PC-3 (cell line): ENCODE results near the gene PAMR1. TPM values are rescaled to one million over a fixed set of nuclear protein-coding genes. Genes with fewer than 3 reads are reported as not detected.
A peak's percentile ranks its signal among the peaks of the same experiment; 100 is the strongest.
"Not testable (repeated sequence)": the region's sequence is repeated elsewhere in the genome, so short reads cannot be mapped to it uniquely, and the experiment has no call there.

Experiments used
- ATAC-seq: fragments of 200-7000 bp; cut with Tn5 transposase; 2 replicates; pipeline ENCODE4 v1.9.1; 2020; ENCODE audit warnings: mild to moderate bottlenecking, moderate library complexity
- BruUV-seq: library from RNA; stranded (reverse); fragments of 400-500 nt; replicated peaks from 2 replicates; lab custom pipeline; 2021; lab: Mats Ljungman, UMichigan
- CTCF ChIA-PET: fragments of 300-600 bp; sonication (Branson Sonifier 250); formaldehyde crosslinking; loops from one replicate; lab custom pipeline; 2022; ENCODE audit warnings: antibody characterized with exemption; lab: Charles Lee
- POLR2A ChIA-PET: fragments of 300-600 bp; sonication (Branson Sonifier 250); formaldehyde crosslinking; loops from one replicate; lab custom pipeline; 2022; ENCODE audit warnings: antibody characterized with exemption; ENCODE audit not compliant: unreplicated experiment; lab: Charles Lee
- DNase-seq: peaks from one replicate; pipeline ENCODE4 v3.0.0-alpha.2; 2015
- H2AFZ ChIP-seq: fragments of 300-600 bp; sonication (generic); 2 replicates; pipeline ENCODE4 v1.6.0; 2016; ENCODE audit warnings: antibody characterized with exemption, low read length
- H3F3A ChIP-seq: fragments of 300-600 bp; sonication (generic); one replicate; pipeline ENCODE4 v1.6.0; 2017; ENCODE audit warnings: antibody characterized with exemption, low read length, control low read depth, mild to moderate bottlenecking; ENCODE audit not compliant: unreplicated experiment
- H3K27ac ChIP-seq: fragments of 300-600 bp; sonication (generic); 2 replicates; pipeline ENCODE4 v1.5.1; 2016; ENCODE audit warnings: mild to moderate bottlenecking, low read length
- H3K27me3 ChIP-seq: fragments of 300-600 bp; sonication (generic); 2 replicates; pipeline ENCODE4 v1.6.1; 2016; ENCODE audit warnings: low read length, mixed read lengths
- H3K36me3 ChIP-seq: fragments of 300-600 bp; sonication (generic); 2 replicates; pipeline ENCODE4 v1.6.1; 2016; ENCODE audit warnings: low read depth, mixed run types, low read length, mixed read lengths
- H3K4me1 ChIP-seq: fragments of 300-600 bp; sonication (generic); 2 replicates; pipeline ENCODE4 v1.5.1; 2016; ENCODE audit warnings: low read length; ENCODE audit not compliant: insufficient read depth
- H3K4me2 ChIP-seq: fragments of 300-600 bp; sonication (generic); 2 replicates; pipeline ENCODE4 v1.6.0; 2016; ENCODE audit warnings: low read length
- H3K4me3 ChIP-seq: fragments of 300-600 bp; sonication (generic); 2 replicates; pipeline ENCODE4 v1.5.1; 2016; ENCODE audit warnings: mild to moderate bottlenecking, low read length, mixed read lengths
- H3K79me2 ChIP-seq: fragments of 300-600 bp; sonication (generic); 2 replicates; pipeline ENCODE4 v1.6.1; 2017; ENCODE audit warnings: low read length, mixed read lengths
- H3K9ac ChIP-seq: fragments of 300-600 bp; sonication (generic); 2 replicates; pipeline ENCODE4 v1.6.0; 2016; ENCODE audit warnings: mild to moderate bottlenecking, low read length
- H3K9me2 ChIP-seq: fragments of 300-600 bp; sonication (generic); replicated peaks from 2 replicates; pipeline ENCODE4 v1.6.1; 2016; ENCODE audit warnings: mixed run types, low read length, mixed read lengths
- H3K9me3 ChIP-seq: fragments of 300-600 bp; sonication (generic); 2 replicates; pipeline ENCODE4 v1.6.1; 2016; ENCODE audit warnings: low read length, mixed read lengths
- H4K20me1 ChIP-seq: fragments of 300-600 bp; sonication (generic); 2 replicates; pipeline ENCODE4 v1.6.1; 2016; ENCODE audit warnings: low read length, mixed read lengths
- EZH2 ChIP-seq: fragments of 300-600 bp; sonication (generic); IDR thresholded peaks from one replicate; pipeline ENCODE4 v1.6.1; 2017; ENCODE audit warnings: antibody characterized with exemption, mild to moderate bottlenecking, low read length; ENCODE audit not compliant: unreplicated experiment
- EZH2phosphoT487 ChIP-seq: fragments of 300-600 bp; sonication (generic); IDR thresholded peaks from 2 replicates; pipeline ENCODE4 v1.6.1; 2018; ENCODE audit warnings: mild to moderate bottlenecking, antibody characterized with exemption, low read length, borderline replicate concordance
- intact Hi-C: fragments of 100-400 bp; cut with micrococcal nuclease; formaldehyde crosslinking; loops from 2 replicates; pipeline ENCODE4 v1.9.0; 2023
- total RNA-seq: library from RNA; depleted of rRNA; stranded (reverse); fragments of >200 nt; gene quantifications from 2 replicates; pipeline ENCODE4 v1.2.3, GENCODE V29; 2014
- TF ChIP-seq, protein P1 (sequence below): fragments of 300-600 bp; sonication (generic); conservative IDR thresholded peaks from 2 replicates; pipeline ENCODE4 v1.5.1; 2017; ENCODE audit warnings: antibody characterized with exemption, low read depth, mild to moderate bottlenecking, low read length

Gene PAMR1
- total RNA-seq, 1 experiment from 2014 or later, result not detected

DNA sequence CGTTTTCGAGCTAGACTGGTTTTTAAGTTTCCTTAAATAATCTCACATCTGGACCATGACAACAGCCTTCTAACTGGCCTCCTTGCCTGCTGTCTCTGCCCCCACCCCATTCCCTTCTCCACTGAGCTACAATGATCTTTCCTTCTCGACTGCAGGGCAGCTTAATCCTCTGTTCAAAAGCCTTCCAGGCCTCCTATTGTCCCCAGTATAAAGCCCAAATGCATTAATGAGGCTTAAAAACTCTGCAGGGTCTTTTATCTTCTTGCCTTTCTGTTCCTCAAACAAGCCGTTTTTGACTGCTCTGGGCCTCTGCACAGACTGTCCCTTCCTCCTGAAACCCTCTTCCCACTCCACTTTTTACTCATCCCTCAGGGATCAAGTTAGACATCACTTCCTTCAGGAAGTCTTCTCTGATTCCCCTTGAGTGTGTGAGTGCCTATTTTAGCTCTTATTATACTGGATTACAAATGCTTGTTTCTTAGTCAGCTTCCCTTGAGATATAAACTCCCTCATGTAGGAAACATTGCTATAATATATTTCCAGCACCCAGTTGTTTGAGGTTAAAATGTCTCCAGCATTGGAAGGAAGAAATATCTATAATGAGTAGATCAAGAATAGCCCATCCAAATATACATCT, 23.6 kb upstream of the PAMR1 start:
- ATAC-seq (no peak), DNase-seq (no peak)
- H3K27ac ChIP-seq, result peak overlapping the region; percentile 22; the same call in 1 of the 2 replicates
- BruUV-seq, result no TSS peak
- POLR2A ChIA-PET, result interaction anchor here (0.5 to 0.6 kb wide), 2 partner anchors 12 to 60 kb away, joined by 3 to 18 read pairs; no protein-coding TSS in a partner anchor
- H4K20me1 ChIP-seq, result no peaks in the 10 kb centered on the region
- no peaks in the 10 kb centered on the region for H3K9me3 ChIP-seq
- H3K27me3 ChIP-seq, result no peaks in the 10 kb centered on the region
- H3K9ac ChIP-seq, result no peak overlapping the region
- H3K4me2 ChIP-seq, result no peak overlapping the region
- intact Hi-C loops, result no loop called here
- peaks cover 24% of the 10 kb centered on the region for H3K4me1 ChIP-seq
- no peaks in the 10 kb centered on the region for H3F3A ChIP-seq
- no peaks in the 10 kb centered on the region for H3K9me2 ChIP-seq
- no peak for TF ChIP-seq EZH2
- TF ChIP-seq EZH2phosphoT487, result no peak
- TF ChIP-seq, protein P1, sequence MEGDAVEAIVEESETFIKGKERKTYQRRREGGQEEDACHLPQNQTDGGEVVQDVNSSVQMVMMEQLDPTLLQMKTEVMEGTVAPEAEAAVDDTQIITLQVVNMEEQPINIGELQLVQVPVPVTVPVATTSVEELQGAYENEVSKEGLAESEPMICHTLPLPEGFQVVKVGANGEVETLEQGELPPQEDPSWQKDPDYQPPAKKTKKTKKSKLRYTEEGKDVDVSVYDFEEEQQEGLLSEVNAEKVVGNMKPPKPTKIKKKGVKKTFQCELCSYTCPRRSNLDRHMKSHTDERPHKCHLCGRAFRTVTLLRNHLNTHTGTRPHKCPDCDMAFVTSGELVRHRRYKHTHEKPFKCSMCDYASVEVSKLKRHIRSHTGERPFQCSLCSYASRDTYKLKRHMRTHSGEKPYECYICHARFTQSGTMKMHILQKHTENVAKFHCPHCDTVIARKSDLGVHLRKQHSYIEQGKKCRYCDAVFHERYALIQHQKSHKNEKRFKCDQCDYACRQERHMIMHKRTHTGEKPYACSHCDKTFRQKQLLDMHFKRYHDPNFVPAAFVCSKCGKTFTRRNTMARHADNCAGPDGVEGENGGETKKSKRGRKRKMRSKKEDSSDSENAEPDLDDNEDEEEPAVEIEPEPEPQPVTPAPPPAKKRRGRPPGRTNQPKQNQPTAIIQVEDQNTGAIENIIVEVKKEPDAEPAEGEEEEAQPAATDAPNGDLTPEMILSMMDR, result no peak
- CTCF ChIA-PET, result no interaction called here
- no peak overlapping the region for H2AFZ ChIP-seq
- H3K79me2 ChIP-seq, result no peaks in the 10 kb centered on the region
- H3K36me3 ChIP-seq, result no peaks in the 10 kb centered on the region
- no peak overlapping the region for H3K4me3 ChIP-seq

GRCh38 chr11:35547995-35548394, 22.6 kb upstream of the PAMR1 start:
- H3F3A ChIP-seq, H3K27me3 ChIP-seq, ATAC-seq, H3K4me2 ChIP-seq, H3K9me2 ChIP-seq, BruUV-seq, H2AFZ ChIP-seq, DNase-seq, H3K9me3 ChIP-seq, H4K20me1 ChIP-seq, POLR2A ChIA-PET, CTCF ChIA-PET, H3K79me2 ChIP-seq, H3K4me3 ChIP-seq, H3K27ac ChIP-seq, intact Hi-C loops, H3K9ac ChIP-seq, H3K36me3 ChIP-seq: not testable (repeated sequence)
- H3K4me1 ChIP-seq, result peaks cover 18% of the 10 kb centered on the region

- TF ChIP-seq EZH2 (no peak), EZH2phosphoT487 (no peak)
- TF ChIP-seq, protein P1, result no peak
Measured at GRCh38 chr11:35546317-35546716, 20.9 kb upstream of the PAMR1 start.

More at GRCh38 chr11:35546317-35546716, 20.9 kb upstream of the PAMR1 start:
- no peaks in the 10 kb centered on the region for H3F3A ChIP-seq
- ATAC-seq (no peak), DNase-seq (no peak)
- H2AFZ ChIP-seq, result no peak overlapping the region
- intact Hi-C loops, result no loop called here
- CTCF ChIA-PET, result no interaction called here
- no peaks in the 10 kb centered on the region for H3K9me3 ChIP-seq
- H3K79me2 ChIP-seq, result no peaks in the 10 kb centered on the region
- H3K9me2 ChIP-seq, result no peaks in the 10 kb centered on the region
- no peak overlapping the region for H3K4me3 ChIP-seq
- no TSS peak for BruUV-seq
- H3K27me3 ChIP-seq, result no peaks in the 10 kb centered on the region
- H3K36me3 ChIP-seq, result no peaks in the 10 kb centered on the region
- H3K4me1 ChIP-seq, result peaks cover 18% of the 10 kb centered on the region
- POLR2A ChIA-PET, result no interaction called here
- no peak overlapping the region for H3K9ac ChIP-seq
- no peak overlapping the region for H3K4me2 ChIP-seq
- H4K20me1 ChIP-seq, result no peaks in the 10 kb centered on the region
- no peak overlapping the region for H3K27ac ChIP-seq
